ENCODE measurements around the gene NTHL1. TPM values are rescaled to one million over a fixed set of nuclear protein-coding genes. Genes with fewer than 3 reads are reported as not detected.

Gene NTHL1
- total RNA-seq, 6 donors from 2014 or later, result 17.8 to 43.6 (median 28.8) TPM

DNA sequence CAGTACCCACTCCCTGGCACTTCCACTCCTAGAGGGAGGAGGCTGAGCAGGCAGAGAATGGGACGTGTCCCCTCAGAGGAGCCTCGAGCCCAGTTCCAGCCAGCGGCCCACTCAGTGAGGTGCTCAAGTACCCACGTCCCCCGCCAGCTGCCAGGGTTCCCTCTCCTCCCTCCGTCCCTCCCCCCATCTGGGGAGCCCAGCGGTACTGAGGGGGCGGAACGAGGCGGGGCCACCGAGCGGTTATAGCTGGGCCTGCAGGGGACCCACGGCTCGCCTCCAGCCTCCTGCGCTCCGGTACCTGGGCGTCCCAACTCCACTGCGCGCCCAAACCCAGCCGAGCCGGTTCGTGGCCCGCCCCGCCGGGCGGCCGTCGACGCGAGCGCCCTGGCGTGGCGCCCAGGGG lies 28.1 kb downstream of the NTHL1 start, which contains the start of gene NPW:
TSS of gene NPW (plus strand) at position 268 of the 403 bp plus-strand sequence.
- H3K4me3 ChIP-seq, result peak within 1 kb of the TSS in 2 of 4 donors; percentile 2 to 8
- H3K27ac ChIP-seq, result no peak within 1 kb of the TSS
- H3K27me3 ChIP-seq, result peaks cover 0 to 28% (median 19%) of the 10 kb centered on the region in 4 donors
- WGBS, 2 donors, result 4% methylated on average over 5 of the region's 33 CpGs; no CpG with 5 or more reads in 1 of the 2 donors
- ATAC-seq (ENCODE audit: low FRiP score in 2 of 2), result no peak
- no peaks in the 10 kb centered on the region for H3K9me3 ChIP-seq
- peaks cover 26 to 49% (median 33%) of the 10 kb centered on the region in 4 donors for H3K4me1 ChIP-seq
- TF ChIP-seq, protein P1, sequence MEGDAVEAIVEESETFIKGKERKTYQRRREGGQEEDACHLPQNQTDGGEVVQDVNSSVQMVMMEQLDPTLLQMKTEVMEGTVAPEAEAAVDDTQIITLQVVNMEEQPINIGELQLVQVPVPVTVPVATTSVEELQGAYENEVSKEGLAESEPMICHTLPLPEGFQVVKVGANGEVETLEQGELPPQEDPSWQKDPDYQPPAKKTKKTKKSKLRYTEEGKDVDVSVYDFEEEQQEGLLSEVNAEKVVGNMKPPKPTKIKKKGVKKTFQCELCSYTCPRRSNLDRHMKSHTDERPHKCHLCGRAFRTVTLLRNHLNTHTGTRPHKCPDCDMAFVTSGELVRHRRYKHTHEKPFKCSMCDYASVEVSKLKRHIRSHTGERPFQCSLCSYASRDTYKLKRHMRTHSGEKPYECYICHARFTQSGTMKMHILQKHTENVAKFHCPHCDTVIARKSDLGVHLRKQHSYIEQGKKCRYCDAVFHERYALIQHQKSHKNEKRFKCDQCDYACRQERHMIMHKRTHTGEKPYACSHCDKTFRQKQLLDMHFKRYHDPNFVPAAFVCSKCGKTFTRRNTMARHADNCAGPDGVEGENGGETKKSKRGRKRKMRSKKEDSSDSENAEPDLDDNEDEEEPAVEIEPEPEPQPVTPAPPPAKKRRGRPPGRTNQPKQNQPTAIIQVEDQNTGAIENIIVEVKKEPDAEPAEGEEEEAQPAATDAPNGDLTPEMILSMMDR (IDR thresholded peaks at IDR 0.05), result peak in 1 of 6 experiments; percentile 4
- TF ChIP-seq EP300 (IDR thresholded peaks at IDR 0.05), result no peak
- H3K36me3 ChIP-seq, result no peaks in the 10 kb centered on the region
- no peak for DNase-seq

DNA sequence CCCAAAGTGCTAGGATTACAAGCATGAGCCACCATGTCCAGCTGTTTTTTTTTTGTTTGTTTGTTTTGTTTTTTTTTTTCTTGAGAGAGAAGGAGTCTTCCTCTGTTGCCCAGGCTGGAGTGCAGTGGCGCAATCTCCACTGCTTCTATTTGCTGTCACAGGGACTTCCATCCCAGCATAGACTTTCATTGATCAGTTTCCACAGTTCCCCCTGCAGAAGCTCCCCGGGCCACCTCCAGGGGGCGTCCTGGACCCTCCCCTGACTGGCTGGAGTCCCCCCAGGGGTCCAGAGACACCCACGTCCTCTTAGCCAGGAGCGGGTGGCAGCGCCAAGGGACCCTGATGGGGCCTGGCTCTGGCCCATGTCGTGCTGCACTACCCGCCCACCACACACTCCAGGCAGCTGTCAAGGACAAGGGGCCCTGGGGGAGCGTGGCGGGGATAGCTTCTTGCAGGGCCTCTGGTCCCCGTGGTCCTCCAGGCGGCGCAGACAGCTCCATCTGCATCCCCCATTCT lies 31.2 kb downstream of the NTHL1 start:
- no peak overlapping the region for H3K4me3 ChIP-seq
- H3K9me3 ChIP-seq, result no peaks in the 10 kb centered on the region
- no peaks in the 10 kb centered on the region for H3K36me3 ChIP-seq
- ATAC-seq (ENCODE audit: low FRiP score in 2 of 2), result peak in 1 of 2 donors; percentile 3
- peak in 1 of 2 donors; percentile 67 for DNase-seq
- no peak overlapping the region for H3K27ac ChIP-seq
- peaks cover 10 to 28% (median 14%) of the 10 kb centered on the region in 4 donors for H3K4me1 ChIP-seq
- peaks cover 0 to 24% (median 17%) of the 10 kb centered on the region in 4 donors for H3K27me3 ChIP-seq
- WGBS, 2 donors, result 28 to 46% methylated on average over 8 to 13 of the region's 13 CpGs
- TF ChIP-seq POLR2AphosphoS5 (IDR thresholded peaks at IDR 0.05) (no peak), EP300 (IDR thresholded peaks at IDR 0.05) (no peak), POLR2A (IDR thresholded peaks at IDR 0.05) (no peak)
- TF ChIP-seq, protein P1 (IDR thresholded peaks at IDR 0.05), result peak in 2 of 6 experiments; percentile 10 to 11

DNA sequence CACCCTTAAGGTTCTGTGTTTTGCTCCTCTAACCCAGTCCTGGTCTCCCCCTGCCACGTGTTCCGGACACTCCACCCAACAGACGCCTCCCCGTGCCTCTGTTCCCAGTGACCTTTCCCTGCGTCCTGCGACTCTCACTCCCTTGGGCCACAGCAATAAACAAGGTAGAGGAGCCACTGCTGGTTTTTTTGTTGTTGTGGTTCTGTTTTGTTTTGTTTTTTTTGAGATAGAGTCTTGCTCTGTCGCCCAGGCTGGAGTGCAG lies 31.8 kb downstream of the NTHL1 start:
- Histone ChIP-seq H3K36me3 (no peaks in the 10 kb centered on the region), H3K4me3 (no peak overlapping the region), H3K27ac (no peak overlapping the region), H3K4me1 (peaks cover 10 to 26% (median 14%) of the 10 kb centered on the region in 4 donors), H3K9me3 (no peaks in the 10 kb centered on the region), H3K27me3 (peaks cover 0 to 22% (median 15%) of the 10 kb centered on the region in 4 donors)
- 90 to 92% methylated on average over 7 of the region's 7 CpGs for WGBS, 2 donors
- TF ChIP-seq EP300 (IDR thresholded peaks at IDR 0.05) (no peak), POLR2AphosphoS5 (IDR thresholded peaks at IDR 0.05) (no peak), POLR2A (IDR thresholded peaks at IDR 0.05) (no peak)
- TF ChIP-seq, protein P1 (IDR thresholded peaks at IDR 0.05), result no peak
- ATAC-seq (ENCODE audit: low FRiP score in 2 of 2) (no peak), DNase-seq (no peak)

- DNase-seq, result peak; percentile 45 to 64
- H3K4me3 ChIP-seq, result no peak overlapping the region
- H3K9me3 ChIP-seq, result no peaks in the 10 kb centered on the region
- no peaks in the 10 kb centered on the region for H3K36me3 ChIP-seq
- peak; percentile 65 to 71 for ATAC-seq (ENCODE audit: low FRiP score in 2 of 2)
- H3K27me3 ChIP-seq, result peaks cover 0 to 16% (median 10%) of the 10 kb centered on the region in 4 donors
- no peak overlapping the region for H3K27ac ChIP-seq
- WGBS, 2 donors, result 69 to 84% methylated on average over 16 to 24 of the region's 24 CpGs
- H3K4me1 ChIP-seq, result peaks cover 8 to 25% (median 13%) of the 10 kb centered on the region in 4 donors
- TF ChIP-seq EP300 (IDR thresholded peaks at IDR 0.05), result no peak
- no peak for TF ChIP-seq POLR2AphosphoS5 (IDR thresholded peaks at IDR 0.05)
- TF ChIP-seq POLR2A (IDR thresholded peaks at IDR 0.05), result peak in 1 of 4 donors; percentile 15
- TF ChIP-seq, protein P1 (IDR thresholded peaks at IDR 0.05), result no peak
Measured at GRCh38 chr16:2015117-2015946, 32.3 kb downstream of the NTHL1 start.
